Measurements from ENCODE around the gene DYNLRB2.

Gene DYNLRB2

GRCh38 chr16:80540516-80541305 lies at the start of gene DYNLRB2:
TSS of gene DYNLRB2 (plus strand) at chr16:80540993. CDS start at chr16:80541077, 84 bp downstream.
- no peaks in the 10 kb centered on the region for H3K9me3 ChIP-seq (ENCODE audit: low read length)
- peak within 1 kb of the TSS; percentile 82 for H3K4me3 ChIP-seq (ENCODE audit: low read length)
- H3K36me3 ChIP-seq (ENCODE audit: insufficient read depth, low read length): no peaks in the 10 kb centered on the region
- peak within 1 kb of the TSS; percentile 99 for H2AFZ ChIP-seq (ENCODE audit: low read depth, low read length)
- no peaks in the 10 kb centered on the region for H3K27me3 ChIP-seq (ENCODE audit: insufficient read depth, low read length)
- H3K4me1 ChIP-seq (ENCODE audit: insufficient read depth, low read length): peaks cover 2% of the 10 kb centered on the region

- no peaks in the 10 kb centered on the region for H3K9me3 ChIP-seq (ENCODE audit: low read length)
- no peaks in the 10 kb centered on the region for H3K27me3 ChIP-seq (ENCODE audit: insufficient read depth, low read length)
- H2AFZ ChIP-seq (ENCODE audit: low read depth, low read length): no peak overlapping the region
- H3K4me1 ChIP-seq (ENCODE audit: insufficient read depth, low read length): no peaks in the 10 kb centered on the region
- H3K4me3 ChIP-seq (ENCODE audit: low read length): no peak overlapping the region
- no peaks in the 10 kb centered on the region for H3K36me3 ChIP-seq (ENCODE audit: insufficient read depth, low read length)
These were observed 40.5 kb upstream of the DYNLRB2 start for GRCh38 chr16:80500116-80500859.

- H2AFZ ChIP-seq (ENCODE audit: low read depth, low read length): no peak overlapping the region
- H3K9me3 ChIP-seq (ENCODE audit: low read length): no peaks in the 10 kb centered on the region
- no peaks in the 10 kb centered on the region for H3K36me3 ChIP-seq (ENCODE audit: insufficient read depth, low read length)
- no peaks in the 10 kb centered on the region for H3K4me1 ChIP-seq (ENCODE audit: insufficient read depth, low read length)
- H3K27me3 ChIP-seq (ENCODE audit: insufficient read depth, low read length): no peaks in the 10 kb centered on the region
- H3K4me3 ChIP-seq (ENCODE audit: low read length): no peak overlapping the region
These were observed 39.8 kb upstream of the DYNLRB2 start for GRCh38 chr16:80500961-80501525.

- Histone ChIP-seq H3K27me3 (ENCODE audit: insufficient read depth, low read length) (no peaks in the 10 kb centered on the region), H3K4me3 (ENCODE audit: low read length) (no peak overlapping the region), H3K36me3 (ENCODE audit: insufficient read depth, low read length) (no peaks in the 10 kb centered on the region), H3K4me1 (ENCODE audit: insufficient read depth, low read length) (no peaks in the 10 kb centered on the region), H3K9me3 (ENCODE audit: low read length) (no peaks in the 10 kb centered on the region), H2AFZ (ENCODE audit: low read depth, low read length) (no peak overlapping the region)
These were observed 37.7 kb upstream of the DYNLRB2 start for GRCh38 chr16:80503107-80503506.

GRCh38 chr16:80507538-80507937 lies 33.3 kb upstream of the DYNLRB2 start:
- H2AFZ ChIP-seq (ENCODE audit: low read depth, low read length): no peak overlapping the region
- H3K4me3 ChIP-seq (ENCODE audit: low read length): no peak overlapping the region
- no peaks in the 10 kb centered on the region for H3K9me3 ChIP-seq (ENCODE audit: low read length)
- no peaks in the 10 kb centered on the region for H3K4me1 ChIP-seq (ENCODE audit: insufficient read depth, low read length)
- no peaks in the 10 kb centered on the region for H3K27me3 ChIP-seq (ENCODE audit: insufficient read depth, low read length)
- no peaks in the 10 kb centered on the region for H3K36me3 ChIP-seq (ENCODE audit: insufficient read depth, low read length)

GRCh38 chr16:80509872-80510271 lies 30.9 kb upstream of the DYNLRB2 start:
- Histone ChIP-seq H3K9me3 (ENCODE audit: low read length) (no peaks in the 10 kb centered on the region), H3K4me1 (ENCODE audit: insufficient read depth, low read length) (no peaks in the 10 kb centered on the region), H3K4me3 (ENCODE audit: low read length) (no peak overlapping the region), H3K36me3 (ENCODE audit: insufficient read depth, low read length) (no peaks in the 10 kb centered on the region), H3K27me3 (ENCODE audit: insufficient read depth, low read length) (no peaks in the 10 kb centered on the region), H2AFZ (ENCODE audit: low read depth, low read length) (no peak overlapping the region)

- H3K36me3 ChIP-seq (ENCODE audit: insufficient read depth, low read length): no peaks in the 10 kb centered on the region
- H3K9me3 ChIP-seq (ENCODE audit: low read length): no peaks in the 10 kb centered on the region
- no peaks in the 10 kb centered on the region for H3K4me1 ChIP-seq (ENCODE audit: insufficient read depth, low read length)
- no peak overlapping the region for H2AFZ ChIP-seq (ENCODE audit: low read depth, low read length)
- no peak overlapping the region for H3K4me3 ChIP-seq (ENCODE audit: low read length)
- H3K27me3 ChIP-seq (ENCODE audit: insufficient read depth, low read length): no peaks in the 10 kb centered on the region
These were observed 28.8 kb upstream of the DYNLRB2 start for GRCh38 chr16:80511824-80512592.

- Histone ChIP-seq H3K4me3 (ENCODE audit: low read length) (no peak overlapping the region), H3K36me3 (ENCODE audit: insufficient read depth, low read length) (no peaks in the 10 kb centered on the region), H2AFZ (ENCODE audit: low read depth, low read length) (no peak overlapping the region)
These were observed 28.3 kb upstream of the DYNLRB2 start for GRCh38 chr16:80512593-80512853.

GRCh38 chr16:80515374-80515773 lies 25.4 kb upstream of the DYNLRB2 start:
- H3K4me1 ChIP-seq (ENCODE audit: insufficient read depth, low read length): no peaks in the 10 kb centered on the region
- H2AFZ ChIP-seq (ENCODE audit: low read depth, low read length): no peak overlapping the region
- H3K27me3 ChIP-seq (ENCODE audit: insufficient read depth, low read length): no peaks in the 10 kb centered on the region

More at GRCh38 chr16:80512593-80512853, 28.3 kb upstream of the DYNLRB2 start:
- H3K9me3 ChIP-seq (ENCODE audit: low read length): no peaks in the 10 kb centered on the region
- no peaks in the 10 kb centered on the region for H3K4me1 ChIP-seq (ENCODE audit: insufficient read depth, low read length)
- H3K27me3 ChIP-seq (ENCODE audit: insufficient read depth, low read length): no peaks in the 10 kb centered on the region

GRCh38 chr16:80517846-80518245 lies 22.9 kb upstream of the DYNLRB2 start:
- Histone ChIP-seq H3K9me3 (ENCODE audit: low read length) (no peaks in the 10 kb centered on the region), H3K4me3 (ENCODE audit: low read length) (no peak overlapping the region), H3K27me3 (ENCODE audit: insufficient read depth, low read length) (no peaks in the 10 kb centered on the region), H3K4me1 (ENCODE audit: insufficient read depth, low read length) (no peaks in the 10 kb centered on the region), H3K36me3 (ENCODE audit: insufficient read depth, low read length) (no peaks in the 10 kb centered on the region), H2AFZ (ENCODE audit: low read depth, low read length) (no peak overlapping the region)

More at GRCh38 chr16:80515374-80515773, 25.4 kb upstream of the DYNLRB2 start:
- no peaks in the 10 kb centered on the region for H3K36me3 ChIP-seq (ENCODE audit: insufficient read depth, low read length)
- no peaks in the 10 kb centered on the region for H3K9me3 ChIP-seq (ENCODE audit: low read length)
- H3K4me3 ChIP-seq (ENCODE audit: low read length): no peak overlapping the region

GRCh38 chr16:80518436-80518835 lies 22.4 kb upstream of the DYNLRB2 start:
- H3K4me3 ChIP-seq (ENCODE audit: low read length): no peak overlapping the region
- H3K27me3 ChIP-seq (ENCODE audit: insufficient read depth, low read length): no peaks in the 10 kb centered on the region
- no peaks in the 10 kb centered on the region for H3K9me3 ChIP-seq (ENCODE audit: low read length)
- H2AFZ ChIP-seq (ENCODE audit: low read depth, low read length): no peak overlapping the region
- no peaks in the 10 kb centered on the region for H3K4me1 ChIP-seq (ENCODE audit: insufficient read depth, low read length)
- H3K36me3 ChIP-seq (ENCODE audit: insufficient read depth, low read length): no peaks in the 10 kb centered on the region

GRCh38 chr16:80519189-80519588 lies 21.6 kb upstream of the DYNLRB2 start:
- Histone ChIP-seq H3K27me3 (ENCODE audit: insufficient read depth, low read length) (peaks cover 3% of the 10 kb centered on the region), H3K9me3 (ENCODE audit: low read length) (no peaks in the 10 kb centered on the region), H3K4me1 (ENCODE audit: insufficient read depth, low read length) (no peaks in the 10 kb centered on the region), H3K4me3 (ENCODE audit: low read length) (no peak overlapping the region), H3K36me3 (ENCODE audit: insufficient read depth, low read length) (no peaks in the 10 kb centered on the region), H2AFZ (ENCODE audit: low read depth, low read length) (no peak overlapping the region)

GRCh38 chr16:80525420-80525819 lies 15.4 kb upstream of the DYNLRB2 start:
- H3K9me3 ChIP-seq (ENCODE audit: low read length): no peaks in the 10 kb centered on the region
- H3K36me3 ChIP-seq (ENCODE audit: insufficient read depth, low read length): no peaks in the 10 kb centered on the region
- no peak overlapping the region for H2AFZ ChIP-seq (ENCODE audit: low read depth, low read length)
- no peak overlapping the region for H3K4me3 ChIP-seq (ENCODE audit: low read length)
- peaks cover 3% of the 10 kb centered on the region for H3K27me3 ChIP-seq (ENCODE audit: insufficient read depth, low read length)
- no peaks in the 10 kb centered on the region for H3K4me1 ChIP-seq (ENCODE audit: insufficient read depth, low read length)

Data from neuron (in vitro differentiated cells).